Prostate gland (tissue), 2 donors: ENCODE results near the gene MARK3.

Source experiments
- POLR2A ChIP-seq: fragments of 450-650 bp; IDR thresholded peaks from one replicate; pipeline ENCODE4 v1.6.1; 2016; ENCODE audit warnings: antibody characterized with exemption, mild to moderate bottlenecking
- TF ChIP-seq, protein P1 (sequence below), 4 experiments: fragments of 200-600 bp in 2 of 4; fragments of 450-650 bp in 2 of 4; sonication (generic) in 2 of 4; IDR thresholded peaks; 1 replicate in 3 of 4; 2 replicates in 1 of 4; pipeline ENCODE4 v1.5.1; 2016 to 2019; ENCODE audit warnings: antibody characterized with exemption in 4 of 4, mild to moderate bottlenecking in 2 of 4, moderate library complexity in 2 of 4

DNA sequence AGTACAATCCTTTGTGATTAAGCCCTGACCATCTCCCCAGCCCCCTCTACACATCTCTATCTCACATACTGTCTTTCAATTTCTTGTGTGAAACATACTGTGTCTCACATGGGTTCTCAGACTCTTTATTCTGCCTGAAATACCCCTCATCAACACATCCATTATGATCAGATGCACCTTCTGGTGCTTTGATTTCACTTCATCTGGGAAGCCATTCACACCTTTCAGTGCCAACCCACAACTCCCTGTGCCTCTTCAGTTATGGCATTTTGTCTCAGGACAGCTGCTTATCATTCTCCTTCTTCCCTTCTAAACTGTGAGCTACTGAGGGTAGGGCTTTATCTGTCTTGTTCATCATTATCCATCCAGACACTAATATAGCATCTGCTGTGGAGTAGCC is 78.6 kb downstream of the MARK3 start:
- no peak for TF ChIP-seq POLR2A
- TF ChIP-seq, protein P1, sequence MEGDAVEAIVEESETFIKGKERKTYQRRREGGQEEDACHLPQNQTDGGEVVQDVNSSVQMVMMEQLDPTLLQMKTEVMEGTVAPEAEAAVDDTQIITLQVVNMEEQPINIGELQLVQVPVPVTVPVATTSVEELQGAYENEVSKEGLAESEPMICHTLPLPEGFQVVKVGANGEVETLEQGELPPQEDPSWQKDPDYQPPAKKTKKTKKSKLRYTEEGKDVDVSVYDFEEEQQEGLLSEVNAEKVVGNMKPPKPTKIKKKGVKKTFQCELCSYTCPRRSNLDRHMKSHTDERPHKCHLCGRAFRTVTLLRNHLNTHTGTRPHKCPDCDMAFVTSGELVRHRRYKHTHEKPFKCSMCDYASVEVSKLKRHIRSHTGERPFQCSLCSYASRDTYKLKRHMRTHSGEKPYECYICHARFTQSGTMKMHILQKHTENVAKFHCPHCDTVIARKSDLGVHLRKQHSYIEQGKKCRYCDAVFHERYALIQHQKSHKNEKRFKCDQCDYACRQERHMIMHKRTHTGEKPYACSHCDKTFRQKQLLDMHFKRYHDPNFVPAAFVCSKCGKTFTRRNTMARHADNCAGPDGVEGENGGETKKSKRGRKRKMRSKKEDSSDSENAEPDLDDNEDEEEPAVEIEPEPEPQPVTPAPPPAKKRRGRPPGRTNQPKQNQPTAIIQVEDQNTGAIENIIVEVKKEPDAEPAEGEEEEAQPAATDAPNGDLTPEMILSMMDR (IDR thresholded peaks at IDR 0.05), result no peak
